ENCODE results near the gene WFS1. TPM values are rescaled to one million over a fixed set of nuclear protein-coding genes. Genes with fewer than 3 reads are reported as not detected.

The WFS1 gene
- total RNA-seq, 1 experiment from 2014 or later = 21.5 TPM

- Histone ChIP-seq H2AFZ (ENCODE audit: low read depth, low read length, poor library complexity, severe bottlenecking) (no peak overlapping the region), H3K79me2 (ENCODE audit: insufficient read depth, low read length) (no peaks in the 10 kb centered on the region), H3K27me3 (ENCODE audit: insufficient read depth, low read length) (0 out of 2 replicates have a peak, but pooled peaks cover 3% of the 10 kb centered on the region), H3K27ac (ENCODE audit: low read depth, low read length) (no peak overlapping the region), H3K9me3 (ENCODE audit: control insufficient read depth in 1 of 2, insufficient read depth in 1 of 2, low read depth in 1 of 2, low read length in 2 of 2) (no peaks in the 10 kb centered on the region), H3K9me2 (ENCODE audit: insufficient read depth) (no peaks in the 10 kb centered on the region), H3K4me1 (ENCODE audit: control insufficient read depth in 1 of 2, insufficient read depth in 2 of 2, low read length in 2 of 2) (peaks cover 27 to 40% of the 10 kb centered on the region in 2 experiments), H3K36me3 (ENCODE audit: control insufficient read depth in 1 of 2, insufficient read depth in 2 of 2, low read length in 2 of 2) (no peaks in the 10 kb centered on the region), H3K4me2 (ENCODE audit: low read length) (no peak overlapping the region), H4K20me1 (ENCODE audit: insufficient read depth) (no peaks in the 10 kb centered on the region; the same call in 1 of the 2 replicates), H3K9ac (ENCODE audit: low read length) (no peak overlapping the region), H3K4me3 (replicated peaks in 1 of 2; ENCODE audit: low read depth in 1 of 2, low read length in 2 of 2) (no peak overlapping the region)
- intact Hi-C loops (cut with micrococcal nuclease) = no loop called here
- CTCF ChIA-PET = interaction anchor here (0.9 kb wide), 1 partner anchor 10 kb away, joined by 3 read pairs; no protein-coding TSS in a partner anchor
- POLR2A ChIA-PET = no interaction called here
- no peak for ATAC-seq
- RAD21 ChIA-PET (ENCODE audit: low non-redundant PET in 1 of 2, low total read pairs in 2 of 2, uncharacterized antibody in 2 of 2, unreplicated experiment in 2 of 2) = no interaction called here
- TF ChIP-seq SRF (IDR thresholded peaks at IDR 0.05; ENCODE audit: low read depth) = no peak
- no peak for TF ChIP-seq CTCF (IDR thresholded peaks at IDR 0.05 in 2 of 3, conservative IDR thresholded peaks at IDR 0.05 in 1 of 3; ENCODE audit: borderline replicate concordance in 1 of 3, insufficient read depth in 1 of 3, low read depth in 2 of 3, low read length in 2 of 3)
- no peak for TF ChIP-seq REST (IDR thresholded peaks at IDR 0.05; ENCODE audit: low read depth)
- TF ChIP-seq CBX3 (IDR thresholded peaks at IDR 0.05; ENCODE audit: low read depth) = no peak
- TF ChIP-seq ATF3 (IDR thresholded peaks at IDR 0.05) = no peak
- TF ChIP-seq POLR2AphosphoS5 (IDR thresholded peaks at IDR 0.05; ENCODE audit: low read depth, low read length) = no peak
- TF ChIP-seq ELF1 (IDR thresholded peaks at IDR 0.05; ENCODE audit: borderline replicate concordance, low read depth) = no peak
- TF ChIP-seq YY1 (IDR thresholded peaks at IDR 0.05; ENCODE audit: extremely low read depth, insufficient replicate concordance, low read depth, low read length) = no peak
- no peak for TF ChIP-seq SP1 (IDR thresholded peaks at IDR 0.05; ENCODE audit: low read depth)
- no peak for TF ChIP-seq RAD21 (IDR thresholded peaks at IDR 0.05; ENCODE audit: low read depth)
- BruUV-seq (replicated peaks) = no TSS peak
- no peak for DNase-seq (ENCODE audit: low read depth, low spot score)
These were observed 72.0 kb downstream of the WFS1 start for GRCh38 chr4:6341696-6342095.

Measured in HCT116 (cell line).